HG03135 (cell line): ENCODE results near the gene EFS.
"Not testable (repeated sequence)": the region's sequence is repeated elsewhere in the genome, so short reads cannot be mapped to it uniquely, and the experiment has no call there.

Source experiments
- ATAC-seq: cut with Tn5 transposase; IDR thresholded peaks from one replicate; pipeline ENCODE4 v1.9.1; 2021; ENCODE audit warnings: mild to moderate bottlenecking, moderate library complexity; ENCODE audit not compliant: unreplicated experiment

EFS gene

GRCh38 chr14:23365036-23365731 is at the start of gene EFS:
TSS of gene EFS (minus strand) at chr14:23365172. CDS start at chr14:23365025, 147 bp downstream.
- no peak for ATAC-seq

- ATAC-seq: no peak
Measured at GRCh38 chr14:23414254-23414653, 49.3 kb upstream of the EFS start.

- ATAC-seq: no peak
Measured at GRCh38 chr14:23413681-23414080, 48.7 kb upstream of the EFS start.

- no peak for ATAC-seq
Measured at GRCh38 chr14:23411563-23412525, 46.9 kb upstream of the EFS start.

- ATAC-seq: no peak
Measured at GRCh38 chr14:23409966-23410635, 45.1 kb upstream of the EFS start.

- ATAC-seq: no peak
Measured at GRCh38 chr14:23409475-23409874, 44.5 kb upstream of the EFS start.

- ATAC-seq: no peak
Measured at GRCh38 chr14:23408307-23408630, 43.3 kb upstream of the EFS start.

GRCh38 chr14:23407516-23408306 is 42.7 kb upstream of the EFS start, which contains the start of gene MYH6:
TSS of gene MYH6 (minus strand) at chr14:23408273. CDS start at chr14:23407223, 1,050 bp downstream.
- no peak for ATAC-seq

- no peak for ATAC-seq
Measured at GRCh38 chr14:23406725-23407355, 41.9 kb upstream of the EFS start.

GRCh38 chr14:23406244-23406643 is 41.3 kb upstream of the EFS start:
- ATAC-seq: no peak

- no peak for ATAC-seq
Measured at GRCh38 chr14:23405516-23406025, 40.6 kb upstream of the EFS start.

- ATAC-seq: no peak
Measured at GRCh38 chr14:23405096-23405495, 40.1 kb upstream of the EFS start.

- no peak for ATAC-seq
Measured at GRCh38 chr14:23404331-23404900, 39.4 kb upstream of the EFS start.

- no peak for ATAC-seq
Measured at GRCh38 chr14:23403908-23404307, 38.9 kb upstream of the EFS start.

GRCh38 chr14:23403139-23403438 is 38.1 kb upstream of the EFS start:
- ATAC-seq: no peak

- no peak for ATAC-seq
Measured at GRCh38 chr14:23402296-23403138, 37.5 kb upstream of the EFS start.

- ATAC-seq: no peak
Measured at GRCh38 chr14:23401291-23401690, 36.3 kb upstream of the EFS start.

- not testable (repeated sequence) for ATAC-seq
Measured at GRCh38 chr14:23400496-23401149, 35.7 kb upstream of the EFS start.
